GM23338 (cell line): ENCODE data around the gene ZER1. TPM values are rescaled to one million over a fixed set of nuclear protein-coding genes. Genes with fewer than 3 reads are reported as not detected.
A peak's percentile ranks its signal among the peaks of the same experiment; 100 is the strongest.

Experiments used
- ATAC-seq: fragments of 200-7000 bp; cut with Tn5 transposase; 3 replicates; pipeline ENCODE4 v1.9.1; 2020
- DNase-seq: peaks from one replicate; pipeline ENCODE4 v3.0.0-alpha.2; 2015; ENCODE audit warnings: low spot score
- H2AFZ ChIP-seq: fragments of 200-600 bp; sonication (generic); 2 replicates; pipeline ENCODE4 v1.8.0; 2016; ENCODE audit warnings: antibody characterized with exemption, mild to moderate bottlenecking, moderate library complexity
- H3F3A ChIP-seq: fragments of 200-600 bp; sonication (generic); replicated peaks from 2 replicates; pipeline ENCODE4 v1.8.0; 2017; ENCODE audit warnings: antibody characterized with exemption, mixed run types, low read depth
- H3K27ac ChIP-seq: fragments of 200-600 bp; sonication (generic); 2 replicates; pipeline ENCODE4 v1.6.1; 2016; ENCODE audit warnings: low read depth
- H3K27me3 ChIP-seq: fragments of 200-600 bp; sonication (generic); 2 replicates; pipeline ENCODE4 v1.8.0; 2016; ENCODE audit warnings: mild to moderate bottlenecking, mixed run types, moderate library complexity; ENCODE audit not compliant: insufficient read depth
- H3K36me3 ChIP-seq: fragments of 200-600 bp; sonication (generic); 2 replicates; pipeline ENCODE4 v1.8.0; 2016; ENCODE audit warnings: mild to moderate bottlenecking; ENCODE audit not compliant: insufficient read depth
- H3K4me1 ChIP-seq: fragments of 200-600 bp; sonication (generic); 2 replicates; pipeline ENCODE4 v1.8.0; 2016; ENCODE audit warnings: mild to moderate bottlenecking, moderate library complexity; ENCODE audit not compliant: insufficient read depth
- H3K4me2 ChIP-seq: fragments of 200-600 bp; sonication (generic); 2 replicates; pipeline ENCODE4 v1.7.1; 2017; ENCODE audit warnings: mixed run types
- H3K4me3 ChIP-seq: fragments of 200-600 bp; sonication (generic); 2 replicates; pipeline ENCODE4 v1.6.1; 2016; ENCODE audit warnings: mixed run types
- H3K79me2 ChIP-seq: fragments of 200-600 bp; sonication (generic); replicated peaks from 2 replicates; pipeline ENCODE4 v1.8.0; 2017; ENCODE audit warnings: mild to moderate bottlenecking; ENCODE audit not compliant: insufficient read depth
- H3K9me2 ChIP-seq: fragments of 200-600 bp; sonication (generic); 2 replicates; pipeline ENCODE4 v1.8.0; 2017; ENCODE audit not compliant: insufficient read depth
- H4K20me1 ChIP-seq: fragments of 200-600 bp; sonication (generic); replicated peaks from 2 replicates; pipeline ENCODE4 v1.8.0; 2017; ENCODE audit warnings: mild to moderate bottlenecking; ENCODE audit not compliant: insufficient read depth
- H3K27ac Mint-ChIP-seq: 2 replicates; pipeline ENCODE4 v1.8.0; 2020; ENCODE audit warnings: inconsistent platforms, mild to moderate bottlenecking, moderate library complexity, mixed read lengths
- H3K27me3 Mint-ChIP-seq: 3 replicates; pipeline ENCODE4 v1.8.0; 2022; ENCODE audit warnings: low read depth, mild to moderate bottlenecking, moderate library complexity, mixed read lengths, inconsistent platforms; ENCODE audit not compliant: insufficient read depth, poor library complexity
- H3K36me3 Mint-ChIP-seq: 3 replicates; pipeline ENCODE4 v1.8.0; 2021; ENCODE audit warnings: low read depth, mild to moderate bottlenecking, inconsistent platforms, moderate library complexity, mixed read lengths
- H3K4me1 Mint-ChIP-seq: 3 replicates; pipeline ENCODE4 v1.8.0; 2020; ENCODE audit warnings: mild to moderate bottlenecking, inconsistent platforms, mixed read lengths
- H3K4me3 Mint-ChIP-seq: 3 replicates; pipeline ENCODE4 v1.8.0; 2021; ENCODE audit warnings: moderate library complexity, mild to moderate bottlenecking, inconsistent platforms, mixed read lengths
- H3K9me3 Mint-ChIP-seq: 3 replicates; pipeline ENCODE4 v1.8.0; 2020; ENCODE audit warnings: moderate library complexity, mild to moderate bottlenecking, inconsistent platforms, mixed read lengths
- CTCF ChIP-seq, 2 experiments: fragments of 200-600 bp in 1 of 2; sonication (generic) in 1 of 2; conservative IDR thresholded peaks; 2 replicates each; pipeline versions ENCODE4 v1.5.1 to v1.6.1; 2016 to 2017; ENCODE audit warnings: antibody characterized with exemption in 2 of 2, low read depth in 2 of 2, mild to moderate bottlenecking in 2 of 2, moderate library complexity in 1 of 2
- EZH2 ChIP-seq: fragments of 200-600 bp; sonication (generic); IDR thresholded peaks from one replicate; pipeline ENCODE4 v1.8.0; 2017; ENCODE audit warnings: antibody characterized with exemption, mild to moderate bottlenecking, low read depth; ENCODE audit not compliant: unreplicated experiment
- POLR2AphosphoS5 ChIP-seq: IDR thresholded peaks from 2 replicates; pipeline ENCODE4 v1.6.1; 2016; ENCODE audit warnings: antibody characterized with exemption, low read depth
- ZNF331 ChIP-seq: fragments of 250-450 bp; sonication (Bioruptor Pico); IDR thresholded peaks from 2 replicates; pipeline ENCODE4 v1.5.0; 2020; ENCODE audit warnings: low read depth, mild to moderate bottlenecking, moderate library complexity
- polyA plus RNA-seq: library from polyadenylated mRNA; unstranded; fragments of >200 nt; fragmentation: Nextera tagmentation; extraction: Ambion mirVana; gene quantifications from 2 replicates; pipeline ENCODE4 v1.2.1, GENCODE V29; 2016
- total RNA-seq: library from RNA; depleted of rRNA; stranded (reverse); fragments of >200 nt; shearing (Covaris generic); gene quantifications from 2 replicates; pipeline ENCODE4 v1.2.3, GENCODE V29; 2014
- TF ChIP-seq, protein P1 (sequence below): IDR thresholded peaks from one replicate; pipeline ENCODE4 v1.6.1; 2018; ENCODE audit warnings: antibody characterized with exemption; ENCODE audit not compliant: unreplicated experiment

Gene ZER1
- total and polyA plus RNA-seq, 2 experiments from 2014 or later = 7.0 to 23.9 TPM

DNA sequence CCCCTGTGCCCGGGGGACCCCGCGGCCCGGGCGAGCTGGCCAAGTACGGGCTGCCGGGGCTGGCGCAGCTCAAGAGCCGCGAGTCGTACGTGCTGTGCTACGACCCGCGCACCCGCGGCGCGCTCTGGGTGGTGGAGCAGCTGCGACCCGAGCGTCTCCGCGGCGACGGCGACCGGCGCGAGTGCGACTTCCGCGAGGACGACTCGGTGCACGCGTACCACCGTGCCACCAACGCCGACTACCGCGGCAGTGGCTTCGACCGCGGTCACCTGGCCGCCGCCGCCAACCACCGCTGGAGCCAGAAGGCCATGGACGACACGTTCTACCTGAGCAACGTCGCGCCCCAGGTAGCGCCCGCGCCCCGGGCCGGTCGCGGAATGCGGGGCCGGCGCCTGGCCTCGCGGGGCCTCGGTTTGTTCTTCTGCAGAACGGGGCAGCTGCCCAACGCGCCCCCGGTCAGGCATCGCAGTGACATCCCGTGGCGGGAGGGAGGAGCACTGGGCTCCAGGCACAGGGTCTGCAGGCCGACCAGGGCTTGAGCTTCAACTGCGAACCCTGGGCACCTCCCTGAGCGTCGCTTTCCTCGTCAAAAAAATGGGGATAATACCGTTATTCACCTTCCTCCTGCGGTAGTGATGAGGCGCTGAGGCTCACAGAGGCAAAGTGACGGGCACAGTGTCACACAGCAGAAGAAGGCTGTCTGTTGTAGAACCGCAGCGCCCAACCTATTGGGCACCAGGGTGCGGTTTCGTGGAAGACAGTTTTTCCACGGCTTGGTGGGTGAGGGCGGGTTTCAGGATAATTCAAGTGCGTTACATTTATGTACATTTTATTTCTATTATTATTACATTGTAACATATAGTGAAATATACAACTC, 47.4 kb upstream of the ZER1 start:
- Histone ChIP-seq H2AFZ (no peak overlapping the region), H3K27me3 (no peaks in the 10 kb centered on the region; the same call in 1 of the 2 replicates), H3K27ac (no peak overlapping the region), H3F3A (peaks cover 4% of the 10 kb centered on the region), H3K36me3 (no peaks in the 10 kb centered on the region), H4K20me1 (peaks cover 15% of the 10 kb centered on the region), H3K9me2 (no peaks in the 10 kb centered on the region), H3K4me1 (no peaks in the 10 kb centered on the region; the same call in 1 of the 2 replicates), H3K4me2 (peak overlapping the region; percentile 88), H3K4me3 (peak overlapping the region; percentile 68), H3K79me2 (no peaks in the 10 kb centered on the region)
- Mint-ChIP-seq H3K9me3 (no peaks in the 10 kb centered on the region), H3K36me3 (peaks cover 21% of the 10 kb centered on the region), H3K4me3 (peak overlapping the region; percentile 78), H3K27ac (no peak overlapping the region), H3K4me1 (peaks cover 12% of the 10 kb centered on the region; the same call in 2 of the 3 replicates), H3K27me3 (peaks cover 35% of the 10 kb centered on the region)
- ATAC-seq (peak; percentile 34), DNase-seq (peak; percentile 53)
- TF ChIP-seq, protein P1, sequence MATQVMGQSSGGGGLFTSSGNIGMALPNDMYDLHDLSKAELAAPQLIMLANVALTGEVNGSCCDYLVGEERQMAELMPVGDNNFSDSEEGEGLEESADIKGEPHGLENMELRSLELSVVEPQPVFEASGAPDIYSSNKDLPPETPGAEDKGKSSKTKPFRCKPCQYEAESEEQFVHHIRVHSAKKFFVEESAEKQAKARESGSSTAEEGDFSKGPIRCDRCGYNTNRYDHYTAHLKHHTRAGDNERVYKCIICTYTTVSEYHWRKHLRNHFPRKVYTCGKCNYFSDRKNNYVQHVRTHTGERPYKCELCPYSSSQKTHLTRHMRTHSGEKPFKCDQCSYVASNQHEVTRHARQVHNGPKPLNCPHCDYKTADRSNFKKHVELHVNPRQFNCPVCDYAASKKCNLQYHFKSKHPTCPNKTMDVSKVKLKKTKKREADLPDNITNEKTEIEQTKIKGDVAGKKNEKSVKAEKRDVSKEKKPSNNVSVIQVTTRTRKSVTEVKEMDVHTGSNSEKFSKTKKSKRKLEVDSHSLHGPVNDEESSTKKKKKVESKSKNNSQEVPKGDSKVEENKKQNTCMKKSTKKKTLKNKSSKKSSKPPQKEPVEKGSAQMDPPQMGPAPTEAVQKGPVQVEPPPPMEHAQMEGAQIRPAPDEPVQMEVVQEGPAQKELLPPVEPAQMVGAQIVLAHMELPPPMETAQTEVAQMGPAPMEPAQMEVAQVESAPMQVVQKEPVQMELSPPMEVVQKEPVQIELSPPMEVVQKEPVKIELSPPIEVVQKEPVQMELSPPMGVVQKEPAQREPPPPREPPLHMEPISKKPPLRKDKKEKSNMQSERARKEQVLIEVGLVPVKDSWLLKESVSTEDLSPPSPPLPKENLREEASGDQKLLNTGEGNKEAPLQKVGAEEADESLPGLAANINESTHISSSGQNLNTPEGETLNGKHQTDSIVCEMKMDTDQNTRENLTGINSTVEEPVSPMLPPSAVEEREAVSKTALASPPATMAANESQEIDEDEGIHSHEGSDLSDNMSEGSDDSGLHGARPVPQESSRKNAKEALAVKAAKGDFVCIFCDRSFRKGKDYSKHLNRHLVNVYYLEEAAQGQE = no peak
- TF ChIP-seq CTCF (conservative IDR thresholded peaks at IDR 0.05; ENCODE audit: low read depth in 2 of 2) (peak in 1 of 2 experiments; percentile 31; a peak in 2 of 4 replicates), POLR2AphosphoS5 (peak; percentile 46), ZNF331 (CRISPR knock-in tag) (no peak)

DNA sequence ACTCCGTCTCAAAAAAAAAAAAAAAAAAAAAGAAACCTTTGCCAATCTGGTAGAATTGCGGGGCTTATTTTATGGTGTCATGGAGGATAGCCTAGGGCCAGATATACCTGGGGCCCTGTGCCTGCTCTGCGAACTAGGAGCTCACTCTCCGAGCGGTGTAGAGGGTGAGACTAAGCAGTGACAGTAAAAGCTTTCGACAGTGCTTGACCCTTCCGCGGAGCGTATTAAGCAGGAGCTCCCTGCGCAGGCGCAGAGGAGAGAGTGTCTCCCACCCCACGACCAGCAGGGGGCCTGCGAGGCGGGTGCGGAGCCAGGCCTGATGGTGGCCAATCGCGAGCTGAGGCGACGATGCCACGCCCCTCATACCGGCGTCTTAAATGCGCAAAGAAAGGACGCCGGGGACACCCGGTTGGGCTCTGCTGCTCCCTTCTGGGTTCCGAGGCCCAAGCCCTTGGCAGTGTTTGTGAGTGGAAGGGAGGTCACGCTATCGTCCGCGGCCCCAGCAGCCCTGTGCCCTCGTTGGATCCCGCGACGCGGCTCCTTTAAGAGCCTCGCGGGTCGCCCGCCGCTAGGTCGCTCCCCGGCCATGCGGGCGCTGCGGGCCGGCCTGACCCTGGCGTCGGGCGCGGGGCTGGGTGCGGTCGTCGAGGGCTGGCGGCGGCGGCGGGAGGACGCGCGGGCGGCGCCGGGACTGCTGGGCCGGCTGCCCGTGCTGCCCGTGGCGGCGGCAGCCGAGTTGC, 46.5 kb upstream of the ZER1 start, which contains the start of gene ENDOG:
ENDOG (plus strand) TSS at position 402 of the 740 bp plus-strand sequence; CDS start at position 587, 185 bp downstream.
- H2AFZ ChIP-seq = peak within 1 kb of the TSS; percentile 70
- peak within 1 kb of the TSS; percentile 68 for H3K4me3 ChIP-seq
- ATAC-seq (peak; percentile 81), DNase-seq (peak; percentile 98)
- H3F3A ChIP-seq = peaks cover 4% of the 10 kb centered on the region
- Mint-ChIP-seq H3K9me3 (no peaks in the 10 kb centered on the region), H3K27me3 (peaks cover 33% of the 10 kb centered on the region), H3K27ac (peak within 1 kb of the TSS; percentile 48; the same call in 1 of the 2 replicates), H3K36me3 (peaks cover 21% of the 10 kb centered on the region), H3K4me1 (peaks cover 12% of the 10 kb centered on the region; the same call in 2 of the 3 replicates), H3K4me3 (peak within 1 kb of the TSS; percentile 78)
- H3K4me1 ChIP-seq = no peaks in the 10 kb centered on the region; the same call in 1 of the 2 replicates
- no peak within 1 kb of the TSS for H3K27ac ChIP-seq
- H3K36me3 ChIP-seq = no peaks in the 10 kb centered on the region
- no peaks in the 10 kb centered on the region for H3K79me2 ChIP-seq
- no peaks in the 10 kb centered on the region; the same call in 1 of the 2 replicates for H3K27me3 ChIP-seq
- H3K4me2 ChIP-seq = peak within 1 kb of the TSS; percentile 88
- H3K9me2 ChIP-seq = no peaks in the 10 kb centered on the region
- peak; percentile 89 for TF ChIP-seq POLR2AphosphoS5
- TF ChIP-seq EZH2 = no peak
- TF ChIP-seq CTCF (conservative IDR thresholded peaks at IDR 0.05; ENCODE audit: low read depth in 2 of 2) = peak; percentile 56 to 68
- H4K20me1 ChIP-seq = peaks cover 15% of the 10 kb centered on the region
